NCI-H345 treated with DMSO at 0.1 percent for 48 hours (cell line): ENCODE results near the gene CAPN9.
"Not testable (repeated sequence)": the region's sequence is repeated elsewhere in the genome, so short reads cannot be mapped to it uniquely, and the experiment has no call there.

Source experiments
- DNase-seq: peaks from one replicate; lab custom pipeline; 2025; ENCODE audit not compliant: unreplicated experiment; lab: John Stamatoyannopoulos, UW

Gene CAPN9

DNA sequence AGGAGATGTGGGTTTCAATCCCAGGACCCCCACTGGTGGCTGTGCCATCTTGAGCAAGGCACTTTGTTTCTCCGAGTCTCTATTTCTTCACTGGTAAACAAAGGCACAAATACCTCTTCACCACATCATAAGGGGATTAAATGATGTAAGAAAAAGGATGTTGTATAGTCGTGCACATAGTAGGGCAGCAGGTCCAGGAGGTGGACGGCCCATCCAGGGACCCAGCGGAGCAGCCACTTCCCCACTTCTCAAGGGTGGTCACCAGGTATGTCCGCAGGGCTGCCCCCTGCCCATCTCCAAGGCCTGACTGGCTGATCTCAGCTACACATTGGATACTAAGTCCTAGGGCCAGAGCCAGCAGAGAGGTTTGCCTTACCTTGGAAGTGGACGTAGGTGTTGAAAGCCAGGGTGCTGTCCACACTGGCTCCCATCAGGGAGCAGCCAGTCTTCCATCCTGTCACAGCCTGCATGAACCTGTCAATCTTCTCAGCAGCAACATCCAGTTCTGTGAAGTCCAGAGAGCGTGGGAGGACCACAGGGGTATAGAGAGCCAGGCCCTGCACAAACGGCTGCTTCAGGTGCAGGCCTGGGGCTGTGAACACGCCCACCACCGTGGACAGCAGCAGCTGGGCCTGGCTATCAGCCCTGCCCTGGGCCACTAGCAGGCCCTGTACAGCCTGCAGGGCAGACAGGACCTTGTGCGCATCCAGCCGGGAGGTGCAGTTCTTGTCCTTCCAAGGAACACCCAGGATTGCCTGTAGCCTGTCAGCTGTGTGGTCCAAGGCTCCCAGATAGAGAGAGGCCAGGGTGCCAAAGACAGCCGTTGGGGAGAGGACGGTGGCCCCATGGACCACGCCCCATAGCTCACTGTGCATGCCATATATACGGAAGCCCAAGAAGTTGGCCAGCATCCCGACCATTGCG is 37.3 kb upstream of the CAPN9 start:
- no peak for DNase-seq

- DNase-seq, result no peak
Observed at GRCh38 chr1:230710543-230710904, 36.7 kb upstream of the CAPN9 start.

DNA sequence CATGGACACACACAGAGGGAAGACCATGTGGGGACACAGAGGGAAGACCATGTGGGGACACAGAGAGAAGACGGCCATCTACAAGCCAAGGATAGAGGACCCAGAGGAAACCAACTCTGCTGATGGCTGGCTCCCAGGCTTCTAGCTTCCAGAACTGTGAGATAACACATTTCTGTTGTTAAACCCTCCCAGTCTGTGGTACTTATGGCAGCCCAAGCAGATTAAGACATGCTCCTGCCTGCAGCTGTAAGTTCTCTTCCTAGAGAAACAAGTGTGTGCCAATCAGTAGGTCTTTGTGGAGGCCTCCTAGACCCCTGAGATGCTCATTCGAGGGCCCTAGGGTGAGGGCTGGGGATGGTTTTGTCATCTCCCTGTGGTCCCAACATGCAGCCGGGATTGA is 35.9 kb upstream of the CAPN9 start:
- no peak for DNase-seq

GRCh38 chr1:230712470-230712942 is 34.7 kb upstream of the CAPN9 start:
- no peak for DNase-seq

GRCh38 chr1:230713138-230713537 is 34.0 kb upstream of the CAPN9 start:
- no peak for DNase-seq

GRCh38 chr1:230713547-230713914 is 33.7 kb upstream of the CAPN9 start:
- DNase-seq, result no peak

DNA sequence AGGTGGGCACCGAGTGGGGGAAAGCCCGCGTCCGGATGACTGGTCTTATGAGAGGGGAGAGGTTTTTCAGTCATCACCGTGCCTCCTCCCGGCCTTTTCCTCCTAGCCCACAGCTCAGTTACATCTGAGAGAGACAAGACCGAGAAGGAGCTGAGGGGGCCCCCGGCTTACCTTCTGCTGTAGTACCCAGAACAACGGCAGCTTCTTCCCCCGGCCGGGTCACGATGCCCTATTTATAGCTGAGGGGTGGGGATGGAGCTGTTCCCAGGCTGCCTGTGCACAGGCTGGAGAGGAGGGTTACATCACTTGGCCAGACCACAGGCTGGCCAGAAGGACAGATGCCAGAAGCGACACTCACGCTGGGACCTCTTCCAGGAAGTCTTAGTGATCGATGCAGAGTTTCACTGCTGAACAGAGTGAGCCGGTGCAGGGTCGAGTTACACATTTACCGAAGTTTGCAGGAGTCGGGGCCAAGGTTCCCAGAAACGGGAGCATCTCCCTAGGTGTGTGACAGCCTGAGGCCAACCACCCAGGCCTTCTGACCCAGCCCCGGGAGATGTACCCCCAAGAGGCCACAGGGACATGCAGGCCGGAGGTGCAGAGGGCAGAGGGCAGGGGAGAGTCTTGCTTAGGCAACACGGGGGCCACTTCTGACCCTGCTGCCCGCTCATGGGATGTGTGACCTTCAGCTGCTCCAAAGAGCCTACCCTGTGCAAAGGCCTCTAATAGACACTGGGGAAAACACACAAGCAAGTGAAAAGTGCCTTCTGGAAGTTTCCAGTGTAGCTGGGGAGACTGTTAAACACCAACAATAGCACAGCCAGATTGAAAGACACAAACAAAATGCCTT is 33.0 kb upstream of the CAPN9 start, which contains the start of gene AGT:
Gene AGT (minus strand): TSS at position 208 of the 850 bp plus-strand sequence. CDS start 3,299 bp downstream, outside the sequence.
- DNase-seq, result no peak

- DNase-seq, result no peak
Observed at GRCh38 chr1:230715510-230715909, 31.7 kb upstream of the CAPN9 start.

DNA sequence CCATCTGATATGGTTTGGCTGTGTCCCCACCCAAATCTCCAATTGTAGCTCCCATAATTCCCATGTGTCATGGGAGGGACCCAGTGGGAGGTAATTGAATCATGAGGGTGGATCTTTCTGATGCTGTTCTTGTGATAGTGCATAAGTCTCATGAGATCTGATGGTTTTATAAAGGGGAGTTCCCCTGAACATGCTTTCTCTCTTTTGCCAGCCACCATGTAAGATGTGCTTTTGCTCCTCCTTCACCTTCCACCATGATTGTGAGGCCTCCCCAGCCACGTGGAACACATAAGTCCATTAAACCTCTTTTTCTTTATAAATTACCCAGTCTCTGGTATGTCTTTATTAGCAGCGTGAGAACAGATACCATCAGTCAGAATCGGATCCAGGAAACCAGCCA is 30.7 kb upstream of the CAPN9 start:
- DNase-seq, result not testable (repeated sequence)

DNA sequence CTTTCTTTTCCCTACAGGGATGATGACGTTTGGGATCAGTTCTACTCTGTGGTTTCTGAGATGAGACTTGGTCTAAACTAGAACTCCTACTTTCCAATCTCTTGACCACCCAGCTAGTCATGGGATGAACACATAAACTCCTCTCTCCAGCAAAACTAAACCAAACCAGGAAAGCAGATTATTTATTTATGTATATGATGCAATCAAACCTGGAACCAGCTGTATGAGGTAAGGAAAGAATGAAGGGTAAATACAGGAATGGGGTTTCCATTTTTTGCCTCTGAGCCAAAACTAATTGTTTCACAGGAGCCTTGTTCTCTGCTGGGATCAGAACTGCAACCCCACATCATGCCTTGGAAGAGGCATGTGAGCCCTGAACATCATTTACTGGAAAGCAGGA is 29.9 kb upstream of the CAPN9 start:
- no peak for DNase-seq

DNA sequence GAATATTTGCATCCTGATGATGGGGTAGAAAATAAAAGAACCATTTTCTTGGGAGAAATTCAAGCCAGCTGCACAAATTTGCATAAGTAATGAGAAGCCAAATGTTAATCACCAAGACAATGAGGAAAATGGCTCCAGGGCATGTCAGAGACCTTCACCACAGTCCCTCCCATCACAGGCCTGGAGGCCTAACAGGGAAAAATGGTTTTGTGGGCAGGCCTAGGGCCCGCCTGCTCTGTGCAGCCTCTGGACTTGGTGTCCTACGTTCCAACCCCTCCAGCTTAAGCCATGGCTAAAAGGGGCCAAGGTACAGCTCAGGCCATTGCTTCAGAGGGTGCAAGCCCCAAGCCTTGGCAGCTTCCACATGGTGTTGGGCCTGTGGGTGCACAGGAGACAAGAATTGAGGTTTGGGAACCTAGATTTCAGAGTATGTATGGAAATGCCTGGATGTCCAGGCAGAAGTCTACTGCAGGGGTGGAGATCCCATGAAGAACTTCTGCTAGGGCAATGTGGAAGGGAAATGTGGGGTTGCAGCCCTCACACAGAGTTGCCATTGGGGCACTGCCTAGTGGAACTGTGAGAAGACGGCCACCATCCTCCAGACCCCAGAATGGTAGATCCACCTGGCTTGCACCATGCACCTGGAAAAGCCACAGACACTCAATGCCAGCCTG is 25.2 kb upstream of the CAPN9 start:
- not testable (repeated sequence) for DNase-seq

DNA sequence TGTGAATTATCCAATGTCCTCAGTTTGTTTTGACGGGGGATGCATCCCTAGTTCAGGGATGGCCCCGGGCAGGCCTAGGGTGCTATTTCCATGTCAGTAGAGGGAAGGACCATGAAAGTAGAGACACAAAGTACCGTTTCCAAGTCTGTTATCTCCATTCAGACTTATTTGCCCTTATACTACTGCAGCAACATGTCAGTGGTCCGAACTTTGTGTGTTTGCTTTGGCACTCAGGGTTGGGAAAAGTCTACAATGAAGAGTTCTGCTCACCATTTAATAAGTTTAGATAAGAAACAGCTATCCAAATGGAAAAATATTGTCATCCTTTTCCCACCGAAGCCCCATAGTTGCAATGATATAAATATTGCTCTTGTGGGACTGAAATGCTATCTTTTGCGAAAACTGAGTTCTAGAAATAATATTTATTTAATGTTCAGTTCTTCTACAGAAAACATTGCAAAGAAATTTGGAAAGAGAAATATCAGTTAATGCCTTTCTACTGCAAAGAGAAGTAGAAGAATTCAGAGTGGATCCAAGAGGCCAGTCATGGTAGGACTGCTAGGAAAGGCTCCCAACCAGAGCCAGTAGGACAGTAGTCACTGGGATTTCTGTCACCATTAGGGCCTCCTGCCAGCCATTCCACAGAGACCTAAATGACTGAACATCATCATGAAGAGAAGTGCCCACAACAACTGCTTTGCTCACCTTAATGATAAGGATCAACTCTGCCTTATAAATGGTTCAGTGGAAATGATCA is 21.8 kb upstream of the CAPN9 start:
- DNase-seq, result no peak

- no peak for DNase-seq
Observed at GRCh38 chr1:230728710-230729392, 18.3 kb upstream of the CAPN9 start.

DNA sequence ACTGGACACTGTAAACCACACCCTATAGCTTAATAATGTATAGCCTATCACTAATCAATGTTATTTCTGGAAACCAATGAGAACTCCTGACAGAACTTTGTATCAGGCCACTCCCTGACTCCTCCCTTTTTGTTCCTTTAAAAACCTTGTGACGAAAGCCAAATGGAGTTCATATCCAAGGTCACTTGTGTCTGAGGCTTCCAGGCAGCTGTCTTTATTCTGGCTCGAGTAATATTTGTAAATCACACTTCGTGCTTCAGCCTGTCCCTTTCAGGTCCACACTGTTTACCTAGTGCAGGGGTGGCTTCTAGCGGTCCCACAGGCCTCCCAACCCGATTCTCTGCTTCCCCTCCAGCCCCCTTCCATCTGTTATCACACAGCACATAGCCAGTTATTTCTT is 16.2 kb upstream of the CAPN9 start:
- no peak for DNase-seq

- no peak for DNase-seq
Observed at GRCh38 chr1:230735447-230735846, 11.7 kb upstream of the CAPN9 start.

- no peak for DNase-seq
Observed at GRCh38 chr1:230737622-230738262, 9.4 kb upstream of the CAPN9 start.

- no peak for DNase-seq
Observed at GRCh38 chr1:230739564-230740290, 7.5 kb upstream of the CAPN9 start.

- no peak for DNase-seq
Observed at GRCh38 chr1:230743899-230744298, 3.3 kb upstream of the CAPN9 start.

DNA sequence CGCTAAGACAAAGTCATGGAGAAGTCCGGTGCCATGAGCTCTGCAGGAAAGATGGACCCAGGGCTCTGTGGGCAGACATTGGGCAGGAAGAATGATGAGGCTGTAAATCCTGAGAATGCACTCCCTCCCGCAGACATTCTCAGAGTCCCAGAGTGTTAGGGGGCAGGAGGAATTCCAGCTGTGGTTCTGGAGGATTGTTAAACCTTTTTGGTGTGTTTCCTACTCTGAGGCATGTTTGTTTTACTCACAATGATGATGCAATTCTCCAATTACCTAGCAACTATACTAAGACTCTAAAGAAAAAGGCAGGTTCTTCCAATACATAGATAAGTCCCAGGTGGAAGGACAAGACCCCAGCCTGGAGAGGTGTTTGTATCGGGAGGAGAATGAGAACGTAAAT is 2.8 kb upstream of the CAPN9 start:
- no peak for DNase-seq
